Measurements from ENCODE around the gene BCAT1. TPM values are rescaled to one million over a fixed set of nuclear protein-coding genes. Genes with fewer than 3 reads are reported as not detected.

Gene BCAT1
- total and polyA plus RNA-seq, 12 donors: 0.95 to 17.0 (median 2.7) TPM

DNA sequence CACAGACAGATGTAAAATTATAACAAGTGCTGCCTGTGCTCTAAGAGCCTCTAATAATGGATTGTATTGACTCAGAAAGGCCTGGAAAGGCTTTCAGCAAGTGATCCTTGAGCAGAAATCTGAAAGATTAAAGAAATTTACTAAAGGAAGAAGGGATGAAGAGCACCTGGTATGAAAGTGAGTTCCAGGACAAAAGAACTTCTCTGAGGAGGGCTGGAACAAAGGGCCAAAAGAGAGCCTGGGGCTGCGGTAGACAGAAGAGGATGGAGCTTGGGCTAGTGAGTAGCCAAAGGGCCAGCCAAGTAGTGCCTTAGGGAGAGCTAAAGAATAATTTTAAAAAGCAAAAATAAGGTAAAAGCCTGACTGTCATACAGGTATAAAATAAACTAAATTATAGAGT is 44.0 kb downstream of the BCAT1 start:
- no peak overlapping the region for H3K4me3 ChIP-seq
- TF ChIP-seq CTCF (IDR thresholded peaks at IDR 0.05): no peak
- H3K36me3 ChIP-seq: no peaks in the 10 kb centered on the region
- DNase-seq: no peak
- H3K27me3 ChIP-seq: peaks cover 8 to 45% (median 33%) of the 10 kb centered on the region in 7 donors
- WGBS, 2 donors: 98 to 100% methylated on average over 1 of the region's 1 CpG
- ATAC-seq: no peak
- H3K9me3 ChIP-seq: no peaks in the 10 kb centered on the region
- peaks cover 0 to 52% (median 11%) of the 10 kb centered on the region in 9 donors for H3K4me1 ChIP-seq
- H3K27ac ChIP-seq: no peak overlapping the region
- intact Hi-C loops (cut with DNase I): no loop called here

- no peak for DNase-seq
These were observed 45.4 kb downstream of the BCAT1 start for GRCh38 chr12:24903329-24904088.

DNA sequence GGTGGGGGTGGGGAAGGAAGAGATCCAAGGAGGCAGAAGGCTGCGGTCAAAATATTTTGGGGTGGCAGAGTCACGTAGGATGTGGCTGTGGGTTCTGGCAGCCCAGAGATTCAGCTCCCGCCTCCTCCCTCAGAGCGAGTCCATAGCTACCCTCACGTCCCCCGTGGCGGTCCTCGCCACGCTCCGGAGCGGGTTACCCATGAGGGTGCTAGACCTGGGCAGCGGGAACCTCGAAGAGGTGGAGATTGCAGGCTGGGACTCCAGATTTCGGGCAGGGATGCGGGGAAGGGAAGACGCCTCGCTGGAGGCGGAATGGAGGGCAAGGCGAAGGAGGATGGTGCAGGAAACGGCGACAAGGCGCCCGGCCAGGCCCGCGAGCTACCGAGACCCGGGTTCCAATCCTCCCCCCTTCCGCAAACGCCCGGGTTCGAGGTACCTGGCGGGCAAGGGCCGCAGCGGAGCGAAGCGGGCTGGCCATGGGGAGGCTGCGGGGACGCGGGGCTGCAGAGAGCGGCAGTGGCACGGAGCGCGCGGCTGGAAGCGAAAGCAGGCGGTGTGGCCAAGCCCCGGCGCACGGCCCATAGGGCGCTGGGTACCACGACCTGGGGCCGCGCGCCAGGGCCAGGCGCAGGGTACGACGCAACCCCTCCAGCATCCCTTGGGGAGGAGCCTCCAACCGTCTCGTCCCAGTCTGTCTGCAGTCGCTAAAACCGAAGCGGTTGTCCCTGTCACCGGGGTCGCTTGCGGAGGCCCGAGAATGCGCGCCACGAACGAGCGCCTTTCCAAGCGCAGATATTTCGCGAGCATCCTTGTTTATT is 46.2 kb downstream of the BCAT1 start:
- no peak for DNase-seq
- peak; percentile 40 to 68 (median 56) for ATAC-seq
- peak overlapping the region; percentile 25 to 69 (median 58) for H3K4me3 ChIP-seq
- WGBS, 2 donors: 1 to 2% methylated on average over 71 to 74 of the region's 74 CpGs
- H3K36me3 ChIP-seq: no peaks in the 10 kb centered on the region
- H3K27me3 ChIP-seq: peaks cover 8 to 45% (median 33%) of the 10 kb centered on the region in 7 donors
- H3K9me3 ChIP-seq: no peaks in the 10 kb centered on the region
- intact Hi-C loops (cut with DNase I): no loop called here
- TF ChIP-seq CTCF (IDR thresholded peaks at IDR 0.05): no peak
- H3K27ac ChIP-seq: peak overlapping the region in 7 of 10 donors; percentile 23 to 91 (median 37)
- peaks cover 0 to 55% (median 11%) of the 10 kb centered on the region in 9 donors for H3K4me1 ChIP-seq

More at GRCh38 chr12:24903329-24904088, 45.4 kb downstream of the BCAT1 start:
- Histone ChIP-seq H3K27me3 (peaks cover 8 to 45% (median 33%) of the 10 kb centered on the region in 7 donors), H3K4me3 (peak overlapping the region in 9 of 10 donors; percentile 38 to 69 (median 58)), H3K27ac (peak overlapping the region in 5 of 10 donors; percentile 23 to 91 (median 53)), H3K36me3 (no peaks in the 10 kb centered on the region), H3K9me3 (no peaks in the 10 kb centered on the region), H3K4me1 (peaks cover 0 to 52% (median 11%) of the 10 kb centered on the region in 9 donors)
- intact Hi-C loops (cut with DNase I): no loop called here
- ATAC-seq: peak in 3 of 8 donors; percentile 35 to 37 (median 37)
- 12 to 18% methylated on average over 25 of the region's 25 CpGs for WGBS, 2 donors
- no peak for TF ChIP-seq CTCF (IDR thresholded peaks at IDR 0.05)

Data from heart right ventricle (tissue), 16 donors.